HCT116 (cell line): ENCODE measurements around the gene UMAD1. TPM values are rescaled to one million over a fixed set of nuclear protein-coding genes. Genes with fewer than 3 reads are reported as not detected.

Experiments
- ATAC-seq: fragments of 200-7000 bp; cut with Tn5 transposase; 2 replicates; pipeline ENCODE4 v1.9.1; 2020; ENCODE audit warnings: mild to moderate bottlenecking, moderate library complexity
- BruUV-seq: library from RNA; stranded (reverse); fragments of 400-500 nt; replicated peaks from 2 replicates; lab custom pipeline; 2021; lab: Mats Ljungman, UMichigan
- CTCF ChIA-PET: fragments of 300-600 bp; sonication (Branson Sonifier 250); formaldehyde crosslinking; loops from one replicate; lab custom pipeline; 2021; ENCODE audit warnings: antibody characterized with exemption; lab: Charles Lee
- POLR2A ChIA-PET: fragments of 300-600, 350-600 bp; sonication (Branson Sonifier 250); formaldehyde crosslinking; loops from one replicate; lab custom pipeline; 2021; ENCODE audit warnings: antibody characterized with exemption; lab: Charles Lee
- RAD21 ChIA-PET, 2 experiments: fragments of 300-600 bp; sonication (Branson Sonifier 250); formaldehyde crosslinking; loops; one replicate each; lab custom pipeline; 2023; ENCODE audit warnings: low total read pairs in 2 of 2; ENCODE audit not compliant: uncharacterized antibody in 2 of 2, unreplicated experiment in 2 of 2, low non-redundant PET in 1 of 2; lab: Charles Lee
- DNase-seq: peaks from one replicate; pipeline ENCODE4 v3.0.0-alpha.2; 2010; ENCODE audit warnings: low read depth, low spot score
- H2AFZ ChIP-seq: fragments of 200-600 bp; shearing (Covaris generic), sonication (generic); 2 replicates; pipeline ENCODE4 v1.6.1; 2017; ENCODE audit warnings: low read depth, mixed run types, mixed read lengths, antibody characterized with exemption, low read length; ENCODE audit not compliant: poor library complexity, severe bottlenecking
- H3K27ac ChIP-seq: 2 replicates; pipeline ENCODE4 v1.5.1; 2012; ENCODE audit warnings: low read depth, low read length
- H3K27me3 ChIP-seq: fragments of 200-600 bp; sonication (generic); 2 replicates; pipeline ENCODE4 v1.6.1; 2016; ENCODE audit warnings: mixed run types, low read length, mixed read lengths; ENCODE audit not compliant: insufficient read depth
- H3K36me3 ChIP-seq, 2 experiments: fragments of 200-500 bp in 1 of 2; fragments of 200-600 bp in 1 of 2; sonication (Bioruptor generic) in 1 of 2; sonication (generic) in 1 of 2; 2 replicates each; pipeline versions ENCODE4 v1.5.1 to v1.6.1; 2014 to 2016; ENCODE audit warnings: low read length in 2 of 2, inconsistent platforms in 1 of 2, mixed read lengths in 1 of 2, mixed run types in 1 of 2; ENCODE audit not compliant: insufficient read depth in 2 of 2, control insufficient read depth in 1 of 2
- H3K4me1 ChIP-seq, 2 experiments: fragments of 200-600 bp in 1 of 2; sonication (generic) in 1 of 2; 2 replicates each; pipeline versions ENCODE4 v1.5.1 to v1.6.1; 2012 to 2017; ENCODE audit warnings: low read length in 2 of 2, inconsistent platforms in 1 of 2, mild to moderate bottlenecking in 1 of 2, mixed read lengths in 1 of 2, mixed run types in 1 of 2, moderate library complexity in 1 of 2; ENCODE audit not compliant: insufficient read depth in 2 of 2, control insufficient read depth in 1 of 2
- H3K4me2 ChIP-seq: fragments of 200-600 bp; sonication (generic); 2 replicates; pipeline ENCODE4 v1.6.1; 2017; ENCODE audit warnings: mixed run types, low read length, mixed read lengths
- H3K4me3 ChIP-seq, 2 experiments: fragments of 200-600 bp in 1 of 2; sonication (generic) in 1 of 2; replicated peaks in 1 of 2; 2 replicates each; pipeline ENCODE4 v1.5.1; 2011 to 2016; ENCODE audit warnings: low read length in 2 of 2, control low read depth in 1 of 2, low read depth in 1 of 2, mild to moderate bottlenecking in 1 of 2, mixed read lengths in 1 of 2, mixed run types in 1 of 2
- H3K79me2 ChIP-seq: fragments of 200-600 bp; sonication (generic); 2 replicates; pipeline ENCODE4 v1.6.1; 2017; ENCODE audit warnings: mild to moderate bottlenecking, mixed run types, low read length, moderate library complexity, mixed read lengths; ENCODE audit not compliant: insufficient read depth
- H3K9ac ChIP-seq: fragments of 200-600 bp; sonication (generic); 2 replicates; pipeline ENCODE4 v1.6.1; 2016; ENCODE audit warnings: low read length, mixed read lengths
- H3K9me2 ChIP-seq: fragments of 200-600 bp; sonication (generic), shearing (Covaris generic); 2 replicates; pipeline ENCODE4 v1.6.1; 2017; ENCODE audit warnings: mixed run types, mild to moderate bottlenecking, moderate library complexity; ENCODE audit not compliant: insufficient read depth
- H3K9me3 ChIP-seq, 2 experiments: fragments of 200-500 bp in 1 of 2; fragments of 200-600 bp in 1 of 2; sonication (Bioruptor generic) in 1 of 2; sonication (generic) in 1 of 2; 2 replicates each; pipeline ENCODE4 v1.6.1; 2014 to 2017; ENCODE audit warnings: low read length in 2 of 2, mixed read lengths in 2 of 2, inconsistent platforms in 1 of 2, low read depth in 1 of 2, mild to moderate bottlenecking in 1 of 2, mixed run types in 1 of 2, moderate library complexity in 1 of 2; ENCODE audit not compliant: control insufficient read depth in 1 of 2, insufficient read depth in 1 of 2
- H4K20me1 ChIP-seq: fragments of 200-600 bp; sonication (generic), shearing (Covaris generic); 2 replicates; pipeline ENCODE4 v1.6.1; 2017; ENCODE audit warnings: mixed run types, mild to moderate bottlenecking, moderate library complexity; ENCODE audit not compliant: insufficient read depth
- ATF3 ChIP-seq: IDR thresholded peaks from 2 replicates; pipeline ENCODE4 v1.6.1; 2012
- CEBPB ChIP-seq: IDR thresholded peaks from 2 replicates; pipeline ENCODE4 v1.6.1; 2012; ENCODE audit warnings: low read depth
- EGR1 ChIP-seq: IDR thresholded peaks from 2 replicates; pipeline ENCODE4 v1.6.1; 2012; ENCODE audit warnings: low read depth
- FOSL1 ChIP-seq: IDR thresholded peaks from 2 replicates; pipeline ENCODE4 v1.6.1; 2012; ENCODE audit warnings: low read depth
- JUND ChIP-seq: IDR thresholded peaks from 2 replicates; pipeline ENCODE4 v1.6.1; 2012
- POLR2A ChIP-seq: IDR thresholded peaks from 2 replicates; pipeline ENCODE4 v1.7.0; 2011; ENCODE audit warnings: borderline replicate concordance; ENCODE audit not compliant: insufficient read depth, insufficient read length; ENCODE audit errors: extremely low read depth
- RAD21 ChIP-seq: IDR thresholded peaks from 2 replicates; pipeline ENCODE4 v1.6.1; 2012; ENCODE audit warnings: low read depth, mild to moderate bottlenecking
- SIN3A ChIP-seq: IDR thresholded peaks from 2 replicates; pipeline ENCODE4 v1.6.1; 2012; ENCODE audit warnings: low read depth
- SP1 ChIP-seq: IDR thresholded peaks from 2 replicates; pipeline ENCODE4 v1.6.1; 2012; ENCODE audit warnings: low read depth
- SRF ChIP-seq: IDR thresholded peaks from 2 replicates; pipeline ENCODE4 v1.6.1; 2012; ENCODE audit warnings: low read depth
- ZFX ChIP-seq: fragments of 450-650 bp; IDR thresholded peaks from 2 replicates; pipeline ENCODE4 v1.6.1; 2017
- ZNF274 ChIP-seq: fragments of 200-500 bp; sonication (Bioruptor generic); IDR thresholded peaks from 2 replicates; pipeline ENCODE4 v1.6.1; 2014; ENCODE audit warnings: mild to moderate bottlenecking, low read depth, low read length, inconsistent platforms
- intact Hi-C: fragments of 100-400 bp; cut with micrococcal nuclease; formaldehyde crosslinking; loops from 2 replicates; pipeline ENCODE4 v1.10.0; 2022
- total RNA-seq: library from RNA; stranded (reverse); gene quantifications from one replicate; pipeline ENCODE4 v1.2.1, GENCODE V29; 2021; ENCODE audit not compliant: unreplicated experiment

The UMAD1 gene
- total RNA-seq, 1 experiment from 2014 or later = 12.7 TPM

- no peak overlapping the region for H2AFZ ChIP-seq
- ATAC-seq (no peak), DNase-seq (no peak)
- CTCF ChIA-PET = interaction anchor here (2.5 kb wide), 1 partner anchor 653 kb away, joined by 8 read pairs; no protein-coding TSS in a partner anchor
- RAD21 ChIA-PET = no interaction called here
- H3K4me1 ChIP-seq = peaks cover 5 to 16% of the 10 kb centered on the region in 2 experiments; a peak in 2 of 4 replicates
- POLR2A ChIA-PET = no interaction called here
- no peaks in the 10 kb centered on the region for H3K27me3 ChIP-seq
- H3K36me3 ChIP-seq = peaks cover 0 to 3% of the 10 kb centered on the region in 2 experiments; a peak in 2 of 4 replicates
- no peaks in the 10 kb centered on the region for H4K20me1 ChIP-seq
- peak overlapping the region; percentile 92 for H3K4me2 ChIP-seq
- H3K4me3 ChIP-seq = peak overlapping the region in 1 of 2 experiments; percentile 82; a peak in 2 of 4 replicates
- H3K79me2 ChIP-seq = peaks cover 41% of the 10 kb centered on the region
- no peaks in the 10 kb centered on the region for H3K9me2 ChIP-seq
- BruUV-seq = no TSS peak
- H3K9ac ChIP-seq = no peak overlapping the region
- no peak overlapping the region for H3K27ac ChIP-seq
- H3K9me3 ChIP-seq = no peaks in the 10 kb centered on the region
- no peak for TF ChIP-seq SIN3A
- no peak for TF ChIP-seq JUND
- TF ChIP-seq EGR1 = no peak
- no peak for TF ChIP-seq RAD21
- TF ChIP-seq ZNF274 = no peak
- no peak for TF ChIP-seq ZFX
- TF ChIP-seq POLR2A = no peak
- intact Hi-C loops = no loop called here
These were observed 1.5 kb downstream of the UMAD1 start for GRCh38 chr7:7642081-7642480.

- H3K27me3 ChIP-seq = no peaks in the 10 kb centered on the region
- H3K36me3 ChIP-seq = no peaks in the 10 kb centered on the region
- no peaks in the 10 kb centered on the region for H3K9me3 ChIP-seq
- ChIA-PET POLR2A (no interaction called here), RAD21 (no interaction called here), CTCF (interaction anchor here (0.8 kb wide), 1 partner anchor 649 kb away, joined by 3 read pairs; no protein-coding TSS in a partner anchor)
- H3K79me2 ChIP-seq = peaks cover 14% of the 10 kb centered on the region
- H3K9ac ChIP-seq = no peak overlapping the region
- TF ChIP-seq SP1 = no peak
- TF ChIP-seq CEBPB = no peak
- no peak for TF ChIP-seq SRF
- TF ChIP-seq FOSL1 = no peak
- no peak for TF ChIP-seq ATF3
- no peak for TF ChIP-seq RAD21
- intact Hi-C loops = no loop called here
- no peak overlapping the region for H3K4me2 ChIP-seq
- no peaks in the 10 kb centered on the region for H3K9me2 ChIP-seq
- no peak overlapping the region for H3K4me3 ChIP-seq
- H3K27ac ChIP-seq = no peak overlapping the region
- DNase-seq = no peak
- H4K20me1 ChIP-seq = no peaks in the 10 kb centered on the region
- no peak for ATAC-seq
- H2AFZ ChIP-seq = no peak overlapping the region
- H3K4me1 ChIP-seq = no peaks in the 10 kb centered on the region
- no TSS peak for BruUV-seq
These were observed 7.0 kb downstream of the UMAD1 start for GRCh38 chr7:7647495-7648036.
